GM23338 (cell line): Measurements from ENCODE around the gene PDLIM5. TPM values are rescaled to one million over a fixed set of nuclear protein-coding genes. Genes with fewer than 3 reads are reported as not detected.

Source experiments
- ATAC-seq: fragments of 200-7000 bp; cut with Tn5 transposase; 3 replicates; pipeline ENCODE4 v1.9.1; 2020
- DNase-seq: peaks from one replicate; pipeline ENCODE4 v3.0.0-alpha.2; 2015; ENCODE audit warnings: low spot score
- H2AFZ ChIP-seq: fragments of 200-600 bp; sonication (generic); 2 replicates; pipeline ENCODE4 v1.8.0; 2016; ENCODE audit warnings: antibody characterized with exemption, mild to moderate bottlenecking, moderate library complexity
- H3F3A ChIP-seq: fragments of 200-600 bp; sonication (generic); replicated peaks from 2 replicates; pipeline ENCODE4 v1.8.0; 2017; ENCODE audit warnings: antibody characterized with exemption, mixed run types, low read depth
- H3K27ac ChIP-seq: fragments of 200-600 bp; sonication (generic); 2 replicates; pipeline ENCODE4 v1.6.1; 2016; ENCODE audit warnings: low read depth
- H3K27me3 ChIP-seq: fragments of 200-600 bp; sonication (generic); 2 replicates; pipeline ENCODE4 v1.8.0; 2016; ENCODE audit warnings: mild to moderate bottlenecking, mixed run types, moderate library complexity; ENCODE audit not compliant: insufficient read depth
- H3K36me3 ChIP-seq: fragments of 200-600 bp; sonication (generic); 2 replicates; pipeline ENCODE4 v1.8.0; 2016; ENCODE audit warnings: mild to moderate bottlenecking; ENCODE audit not compliant: insufficient read depth
- H3K4me1 ChIP-seq: fragments of 200-600 bp; sonication (generic); 2 replicates; pipeline ENCODE4 v1.8.0; 2016; ENCODE audit warnings: mild to moderate bottlenecking, moderate library complexity; ENCODE audit not compliant: insufficient read depth
- H3K4me2 ChIP-seq: fragments of 200-600 bp; sonication (generic); 2 replicates; pipeline ENCODE4 v1.7.1; 2017; ENCODE audit warnings: mixed run types
- H3K4me3 ChIP-seq: fragments of 200-600 bp; sonication (generic); 2 replicates; pipeline ENCODE4 v1.6.1; 2016; ENCODE audit warnings: mixed run types
- H3K79me2 ChIP-seq: fragments of 200-600 bp; sonication (generic); replicated peaks from 2 replicates; pipeline ENCODE4 v1.8.0; 2017; ENCODE audit warnings: mild to moderate bottlenecking; ENCODE audit not compliant: insufficient read depth
- H3K9me2 ChIP-seq: fragments of 200-600 bp; sonication (generic); 2 replicates; pipeline ENCODE4 v1.8.0; 2017; ENCODE audit not compliant: insufficient read depth
- H4K20me1 ChIP-seq: fragments of 200-600 bp; sonication (generic); replicated peaks from 2 replicates; pipeline ENCODE4 v1.8.0; 2017; ENCODE audit warnings: mild to moderate bottlenecking; ENCODE audit not compliant: insufficient read depth
- H3K27ac Mint-ChIP-seq: 2 replicates; pipeline ENCODE4 v1.8.0; 2020; ENCODE audit warnings: inconsistent platforms, mild to moderate bottlenecking, moderate library complexity, mixed read lengths
- H3K27me3 Mint-ChIP-seq: 3 replicates; pipeline ENCODE4 v1.8.0; 2022; ENCODE audit warnings: low read depth, mild to moderate bottlenecking, moderate library complexity, mixed read lengths, inconsistent platforms; ENCODE audit not compliant: insufficient read depth, poor library complexity
- H3K36me3 Mint-ChIP-seq: 3 replicates; pipeline ENCODE4 v1.8.0; 2021; ENCODE audit warnings: low read depth, mild to moderate bottlenecking, inconsistent platforms, moderate library complexity, mixed read lengths
- H3K4me1 Mint-ChIP-seq: 3 replicates; pipeline ENCODE4 v1.8.0; 2020; ENCODE audit warnings: mild to moderate bottlenecking, inconsistent platforms, mixed read lengths
- H3K4me3 Mint-ChIP-seq: 3 replicates; pipeline ENCODE4 v1.8.0; 2021; ENCODE audit warnings: moderate library complexity, mild to moderate bottlenecking, inconsistent platforms, mixed read lengths
- H3K9me3 Mint-ChIP-seq: 3 replicates; pipeline ENCODE4 v1.8.0; 2020; ENCODE audit warnings: moderate library complexity, mild to moderate bottlenecking, inconsistent platforms, mixed read lengths
- CREB1 ChIP-seq: fragments of 250-450 bp; sonication (Bioruptor Pico); IDR thresholded peaks from 2 replicates; pipeline ENCODE4 v1.5.0; 2020; ENCODE audit warnings: low read depth, mild to moderate bottlenecking, moderate library complexity
- CTCF ChIP-seq, 2 experiments: fragments of 200-600 bp in 1 of 2; sonication (generic) in 1 of 2; conservative IDR thresholded peaks; 2 replicates each; pipeline versions ENCODE4 v1.5.1 to v1.6.1; 2016 to 2017; ENCODE audit warnings: antibody characterized with exemption in 2 of 2, low read depth in 2 of 2, mild to moderate bottlenecking in 2 of 2, moderate library complexity in 1 of 2
- ETS1 ChIP-seq: IDR thresholded peaks from 2 replicates; pipeline ENCODE4 v1.6.1; 2016; ENCODE audit warnings: antibody characterized with exemption
- EZH2 ChIP-seq: fragments of 200-600 bp; sonication (generic); IDR thresholded peaks from one replicate; pipeline ENCODE4 v1.8.0; 2017; ENCODE audit warnings: antibody characterized with exemption, mild to moderate bottlenecking, low read depth; ENCODE audit not compliant: unreplicated experiment
- EZH2phosphoT487 ChIP-seq: fragments of 200-600 bp; sonication (generic); IDR thresholded peaks from one replicate; pipeline ENCODE4 v1.8.1; 2018; ENCODE audit warnings: antibody characterized with exemption; ENCODE audit not compliant: unreplicated experiment
- JUNB ChIP-seq: IDR thresholded peaks from one replicate; pipeline ENCODE4 v1.6.1; 2016; ENCODE audit warnings: antibody characterized with exemption; ENCODE audit not compliant: unreplicated experiment
- NANOG ChIP-seq: IDR thresholded peaks from 2 replicates; pipeline ENCODE4 v1.6.1; 2016; ENCODE audit warnings: antibody characterized with exemption, borderline replicate concordance
- POLR2AphosphoS5 ChIP-seq: IDR thresholded peaks from 2 replicates; pipeline ENCODE4 v1.6.1; 2016; ENCODE audit warnings: antibody characterized with exemption, low read depth
- REST ChIP-seq: IDR thresholded peaks from one replicate; pipeline ENCODE4 v1.6.1; 2018; ENCODE audit warnings: antibody characterized with exemption; ENCODE audit not compliant: unreplicated experiment
- STAT1 ChIP-seq: IDR thresholded peaks from one replicate; pipeline ENCODE4 v1.6.1; 2016; ENCODE audit warnings: antibody characterized with exemption; ENCODE audit not compliant: unreplicated experiment
- ZNF114 ChIP-seq: fragments of 250-450 bp; sonication (Bioruptor Pico); IDR thresholded peaks from 2 replicates; pipeline ENCODE4 v1.5.0; 2020; ENCODE audit warnings: mild to moderate bottlenecking, moderate library complexity
- ZNF331 ChIP-seq: fragments of 250-450 bp; sonication (Bioruptor Pico); IDR thresholded peaks from 2 replicates; pipeline ENCODE4 v1.5.0; 2020; ENCODE audit warnings: low read depth, mild to moderate bottlenecking, moderate library complexity
- ZNF462 ChIP-seq: fragments of 250-450 bp; sonication (Bioruptor Pico); IDR thresholded peaks from 2 replicates; pipeline ENCODE4 v1.5.0; 2020; ENCODE audit warnings: mild to moderate bottlenecking, moderate library complexity
- polyA plus RNA-seq: library from polyadenylated mRNA; unstranded; fragments of >200 nt; fragmentation: Nextera tagmentation; extraction: Ambion mirVana; gene quantifications from 2 replicates; pipeline ENCODE4 v1.2.1, GENCODE V29; 2016
- total RNA-seq: library from RNA; depleted of rRNA; stranded (reverse); fragments of >200 nt; shearing (Covaris generic); gene quantifications from 2 replicates; pipeline ENCODE4 v1.2.3, GENCODE V29; 2014

Gene PDLIM5
- total and polyA plus RNA-seq, 2 experiments from 2014 or later = 45.2 to 53.0 TPM

GRCh38 chr4:94595013-94595412 is 143.3 kb downstream of the PDLIM5 start:
- H3K27ac Mint-ChIP-seq = no peak overlapping the region
- H3K4me2 ChIP-seq = no peak overlapping the region
- H3K36me3 ChIP-seq = no peaks in the 10 kb centered on the region
- no peak overlapping the region for H3K27ac ChIP-seq
- no peaks in the 10 kb centered on the region for H3K79me2 ChIP-seq
- H3F3A ChIP-seq = no peaks in the 10 kb centered on the region
- no peaks in the 10 kb centered on the region for H3K9me2 ChIP-seq
- TF ChIP-seq STAT1 = no peak
- TF ChIP-seq REST = no peak
- TF ChIP-seq JUNB = no peak
- no peak for TF ChIP-seq ZNF462 (CRISPR knock-in tag)
- no peak for TF ChIP-seq CREB1 (CRISPR knock-in tag)
- TF ChIP-seq EZH2 = no peak
- TF ChIP-seq CTCF (conservative IDR thresholded peaks at IDR 0.05; ENCODE audit: low read depth in 2 of 2) = no peak
- TF ChIP-seq NANOG = no peak
- TF ChIP-seq ZNF331 (CRISPR knock-in tag) = no peak
- no peak for TF ChIP-seq POLR2AphosphoS5
- TF ChIP-seq ETS1 = no peak
- no peak for TF ChIP-seq ZNF114
- TF ChIP-seq EZH2phosphoT487 = no peak
- no peaks in the 10 kb centered on the region for H3K27me3 ChIP-seq
- no peaks in the 10 kb centered on the region for H3K27me3 Mint-ChIP-seq
- H3K4me3 ChIP-seq = no peak overlapping the region
- DNase-seq (no peak), ATAC-seq (no peak)
- H3K36me3 Mint-ChIP-seq = peaks cover 11% of the 10 kb centered on the region
- H3K4me3 Mint-ChIP-seq = no peak overlapping the region
- H4K20me1 ChIP-seq = no peaks in the 10 kb centered on the region
- H3K4me1 ChIP-seq = 0 out of 2 replicates have a peak, but pooled peaks cover 5% of the 10 kb centered on the region
- H2AFZ ChIP-seq = no peak overlapping the region
- H3K4me1 Mint-ChIP-seq = no peaks in the 10 kb centered on the region
- no peaks in the 10 kb centered on the region for H3K9me3 Mint-ChIP-seq
